Measurements from ENCODE around the gene TENT5C. TPM values are rescaled to one million over a fixed set of nuclear protein-coding genes. Genes with fewer than 3 reads are reported as not detected.

Gene TENT5C
- total and polyA plus RNA-seq, 2 of the 8 experiments (the other 6 are each of a cell fraction or from before 2014, with no cell fraction given), result 0.38 to 0.99 TPM

- no peak overlapping the region for H3K56ac ChIP-seq (replicated peaks; ENCODE audit: insufficient read length, low read depth, low read length)
- no peak overlapping the region for H2AFZ ChIP-seq (ENCODE audit: low read length)
- 88% methylated on average over 10 of the region's 12 CpGs; no CpG with 5 or more reads in 1 of the 2 experiments for WGBS, 2 experiments (ENCODE audit: extremely low coverage in 1 of 2, insufficient coverage in 1 of 2, insufficient read length in 1 of 2, insufficient replicate concordance in 2 of 2, low coverage in 1 of 2, low lambda C conversion rate in 2 of 2, missing lambda C conversion rate in 1 of 2)
- H3K4ac ChIP-seq (replicated peaks; ENCODE audit: insufficient read length, low read depth, low read length), result no peak overlapping the region
- H2AK5ac ChIP-seq (ENCODE audit: low read depth, low read length), result no peak overlapping the region
- H3K18ac ChIP-seq (ENCODE audit: extremely low read depth, low read length), result no peak overlapping the region
- H2BK12ac ChIP-seq (ENCODE audit: low read depth, low read length), result no peak overlapping the region
- H2BK120ac ChIP-seq (replicated peaks; ENCODE audit: low read depth, low read length), result no peak overlapping the region
- H3K4me2 ChIP-seq (ENCODE audit: insufficient read depth in 1 of 2, low read depth in 2 of 2, low read length in 2 of 2), result no peak overlapping the region
- no peaks in the 10 kb centered on the region for H4K20me1 ChIP-seq (replicated peaks in 1 of 2; ENCODE audit: control insufficient read depth in 1 of 2, insufficient read depth in 2 of 2, low read length in 2 of 2)
- no peaks in the 10 kb centered on the region for H3K9me3 ChIP-seq (ENCODE audit: insufficient read depth in 2 of 2, low read depth in 1 of 2, low read length in 1 of 2)
- H2BK20ac ChIP-seq (ENCODE audit: low read length), result no peak overlapping the region
- no peak overlapping the region for H4K5ac ChIP-seq (ENCODE audit: insufficient read length, low read depth, low read length)
- H3K27ac ChIP-seq (ENCODE audit: low read depth, low read length), result no peak overlapping the region
- DNase-seq (ENCODE audit: low read depth in 1 of 2, low spot score in 2 of 2) (no peak), FAIRE-seq (no peak)
- H3K36me3 ChIP-seq (ENCODE audit: control insufficient read depth in 2 of 4, insufficient read depth in 4 of 4, low read length in 3 of 4), result no peaks in the 10 kb centered on the region
- no peak overlapping the region for H2BK15ac ChIP-seq (ENCODE audit: low read length)
- ChIA-PET POLR2A (ENCODE audit: partially characterized antibody) (interaction anchor here (1.2 kb wide), 1 partner anchor 41 kb away, joined by 3 read pairs; the partner anchor contains the start of gene TENT5C), CTCF (ENCODE audit: partially characterized antibody) (interaction anchor here (1.2 kb wide), 1 partner anchor 10 kb away, joined by 3 read pairs; no protein-coding TSS in a partner anchor)
- no peaks in the 10 kb centered on the region for H3K79me2 ChIP-seq (ENCODE audit: control insufficient read depth in 1 of 2, insufficient read depth in 2 of 2, low read length in 2 of 2)
- H3K4me1 ChIP-seq (replicated peaks in 1 of 4; ENCODE audit: control insufficient read depth in 3 of 4, insufficient read depth in 4 of 4, low read length in 3 of 4), result peaks cover 0 to 4% (median 0%) of the 10 kb centered on the region in 4 experiments; a peak in 1 of 7 replicates
- no peaks in the 10 kb centered on the region for H3K79me1 ChIP-seq (ENCODE audit: low read depth, low read length)
- H3K23ac ChIP-seq (ENCODE audit: insufficient read length), result no peak overlapping the region
- no peak overlapping the region for H3K9ac ChIP-seq (replicated peaks in 1 of 4; ENCODE audit: extremely low read depth in 1 of 4, low read depth in 3 of 4, low read length in 3 of 4)
- no peak overlapping the region for H3K14ac ChIP-seq (ENCODE audit: insufficient read length)
- H3K23me2 ChIP-seq (ENCODE audit: low read depth, low read length), result no peaks in the 10 kb centered on the region
- H3K27me3 ChIP-seq (replicated peaks in 1 of 4; ENCODE audit: control insufficient read depth in 3 of 4, extremely low read depth in 1 of 4, insufficient read depth in 3 of 4, low read length in 3 of 4), result no peaks in the 10 kb centered on the region
- H4K91ac ChIP-seq (replicated peaks; ENCODE audit: insufficient read length, low read length), result no peak overlapping the region
- H3K4me3 ChIP-seq (ENCODE audit: extremely low read depth in 1 of 4, insufficient read depth in 2 of 4, low read depth in 3 of 4, low read length in 4 of 4), result no peak overlapping the region
- H4K8ac ChIP-seq (ENCODE audit: extremely low read depth, insufficient read depth, low read length), result no peak overlapping the region
- H2BK5ac ChIP-seq (ENCODE audit: low read depth, low read length), result no peak overlapping the region
- TF ChIP-seq YY1 (IDR thresholded peaks at IDR 0.05; ENCODE audit: low read depth, low read length), result no peak
- no peak for TF ChIP-seq POU5F1 (IDR thresholded peaks at IDR 0.05; ENCODE audit: low read depth, low read length)
- no peak for TF ChIP-seq CBX5 (IDR thresholded peaks at IDR 0.05; ENCODE audit: low read depth, low read length)
- TF ChIP-seq RAD21 (IDR thresholded peaks at IDR 0.05 in 1 of 2, conservative IDR thresholded peaks at IDR 0.05 in 1 of 2; ENCODE audit: low read depth in 2 of 2, low read length in 2 of 2), result no peak
- no peak for TF ChIP-seq JUN (IDR thresholded peaks at IDR 0.05; ENCODE audit: low read depth, low read length)
- TF ChIP-seq FOSL1 (IDR thresholded peaks at IDR 0.05; ENCODE audit: insufficient read depth, low read depth, low read length), result no peak
- TF ChIP-seq TBP (IDR thresholded peaks at IDR 0.05; ENCODE audit: low read depth, low read length), result no peak
- no peak for TF ChIP-seq JUND (IDR thresholded peaks at IDR 0.05; ENCODE audit: low read length)
- TF ChIP-seq SP2 (IDR thresholded peaks at IDR 0.05; ENCODE audit: low read length), result no peak
- no peak for TF ChIP-seq RFX5 (IDR thresholded peaks at IDR 0.05; ENCODE audit: borderline replicate concordance, low read depth, low read length)
- no peak for TF ChIP-seq NRF1 (IDR thresholded peaks at IDR 0.05; ENCODE audit: low read depth, low read length)
- no peak for TF ChIP-seq CREB1 (IDR thresholded peaks at IDR 0.05)
- no peak for TF ChIP-seq CEBPB (IDR thresholded peaks at IDR 0.05; ENCODE audit: low read depth, low read length)
- no peak for TF ChIP-seq GABPA (IDR thresholded peaks at IDR 0.05; ENCODE audit: borderline replicate concordance, insufficient read depth, low read length)
- TF ChIP-seq BRCA1 (IDR thresholded peaks at IDR 0.05; ENCODE audit: low read depth, low read length), result no peak
Measured at GRCh38 chr1:117646956-117647355, 41.1 kb downstream of the TENT5C start.
